K562 (cell line): ENCODE results near the gene CERS3. TPM values are rescaled to one million over a fixed set of nuclear protein-coding genes. Genes with fewer than 3 reads are reported as not detected.

Experiments used
- ATAC-seq: fragments of 200-7000 bp; cut with Tn5 transposase; 3 replicates; pipeline ENCODE4 v1.9.1; 2020; ENCODE audit warnings: moderate library complexity
- BruUV-seq: library from RNA; stranded (reverse); fragments of 400-500 nt; replicated peaks from 2 replicates; lab custom pipeline; 2021; lab: Mats Ljungman, UMichigan
- CTCF ChIA-PET: fragments of 300-600 bp; formaldehyde crosslinking; extraction: SDS; loops from one replicate; lab custom pipeline; 2021; ENCODE audit warnings: low intra/inter-chr PET ratio; lab: Yijun Ruan, JAX
- POLR2A ChIA-PET: fragments of 300-600, 350-650 bp; sonication (Branson Sonifier 250); formaldehyde crosslinking; extraction: SDS; loops from one replicate; lab custom pipeline; 2021; ENCODE audit warnings: antibody characterized with exemption, inconsistent platforms; lab: Yijun Ruan, JAX
- DNase-seq, 4 experiments: peaks; one replicate each; pipeline versions ENCODE4 v3.0.0 to v3.0.0-alpha.2; 2011 to 2018; ENCODE audit warnings: low spot score in 3 of 4, mixed read lengths in 3 of 4; ENCODE audit errors: extremely low read depth in 1 of 4
- FAIRE-seq: peaks from 2 replicates; lab custom pipeline; 2011; peaks lifted over from hg19 to GRCh38; lab: Jason Lieb, UNC
- H2AFZ ChIP-seq: 2 replicates; pipeline ENCODE4 v1.6.0; 2011; ENCODE audit warnings: low read depth, low read length, control low read depth, inconsistent platforms
- H3K27ac ChIP-seq: fragments of 200-600 bp; 3 replicates; pipeline ENCODE4 v1.8.0; 2011; ENCODE audit warnings: low read depth, mild to moderate bottlenecking, control low read depth, inconsistent platforms, low read length, moderate library complexity, mixed read lengths; ENCODE audit errors: extremely low read depth
- H3K27me3 ChIP-seq, 2 experiments: fragments of 300-600 bp in 1 of 2; 2 replicates in 1 of 2; 3 replicates in 1 of 2; pipeline versions ENCODE4 v1.6.0 to v1.8.0; 2011; ENCODE audit warnings: inconsistent platforms in 2 of 2, low read length in 2 of 2, mild to moderate bottlenecking in 1 of 2, mixed read lengths in 1 of 2, moderate library complexity in 1 of 2; ENCODE audit not compliant: control insufficient read depth in 2 of 2, insufficient read depth in 2 of 2
- H3K36me3 ChIP-seq: fragments of 300-600 bp; 3 replicates; pipeline ENCODE4 v1.8.0; 2011; ENCODE audit warnings: mild to moderate bottlenecking, low read length, inconsistent platforms; ENCODE audit not compliant: control insufficient read depth, insufficient read depth
- H3K4me1 ChIP-seq, 2 experiments: fragments of 200-600 bp in 1 of 2; replicated peaks in 1 of 2; 2 replicates in 1 of 2; 3 replicates in 1 of 2; pipeline versions ENCODE4 v1.5.1 to v1.8.0; 2011; ENCODE audit warnings: inconsistent platforms in 2 of 2, low read length in 2 of 2, mild to moderate bottlenecking in 1 of 2, mixed read lengths in 1 of 2, moderate library complexity in 1 of 2; ENCODE audit not compliant: control insufficient read depth in 2 of 2, insufficient read depth in 2 of 2
- H3K4me2 ChIP-seq: 2 replicates; pipeline ENCODE4 v1.6.1; 2011; ENCODE audit warnings: low read length, control low read depth, inconsistent platforms, mixed read lengths; ENCODE audit not compliant: insufficient read depth
- H3K4me3 ChIP-seq: fragments of 200-600 bp; sonication (generic), shearing (Covaris generic); 2 replicates; pipeline ENCODE4 v1.5.1; 2016; ENCODE audit warnings: control low read depth, inconsistent platforms
- H3K79me2 ChIP-seq: fragments of 200-600 bp; 3 replicates; pipeline ENCODE4 v1.8.0; 2011; ENCODE audit warnings: low read length, inconsistent platforms; ENCODE audit not compliant: control insufficient read depth, insufficient read depth
- H3K9ac ChIP-seq, 2 experiments: 2 replicates each; pipeline versions ENCODE4 v1.6.0 to v1.6.1; 2011; ENCODE audit warnings: low read depth in 2 of 2, low read length in 2 of 2, control low read depth in 1 of 2, inconsistent platforms in 1 of 2, mild to moderate bottlenecking in 1 of 2, mixed read lengths in 1 of 2; ENCODE audit not compliant: insufficient read depth in 1 of 2
- H3K9me1 ChIP-seq: one replicate; pipeline ENCODE4 v1.6.0; 2011; ENCODE audit warnings: inconsistent platforms, mild to moderate bottlenecking, low read length, moderate library complexity; ENCODE audit not compliant: control insufficient read depth, insufficient read depth
- H3K9me3 ChIP-seq: replicated peaks from 2 replicates; pipeline ENCODE4 v1.5.1; 2011; ENCODE audit warnings: low read depth, low read length, inconsistent platforms; ENCODE audit not compliant: control insufficient read depth, insufficient read depth
- H4K20me1 ChIP-seq: replicated peaks from 2 replicates; pipeline ENCODE4 v1.6.1; 2011; ENCODE audit warnings: low read length, inconsistent platforms, mixed read lengths; ENCODE audit not compliant: control insufficient read depth, insufficient read depth
- ASH1L ChIP-seq: fragments of 450-650 bp; IDR thresholded peaks from 2 replicates; pipeline ENCODE4 v1.6.1; 2018; ENCODE audit warnings: borderline replicate concordance, mild to moderate bottlenecking, low read depth; ENCODE audit not compliant: partially characterized antibody
- ATF3 ChIP-seq, 2 experiments: fragments of 450-650 bp in 1 of 2; sonication (generic) in 1 of 2; formaldehyde crosslinking in 1 of 2; IDR thresholded peaks in 1 of 2; conservative IDR thresholded peaks in 1 of 2; 2 replicates each; pipeline versions ENCODE4 v1.6.1 to v1.8.1; 2016 to 2023; ENCODE audit warnings: mild to moderate bottlenecking in 2 of 2, moderate library complexity in 2 of 2, inconsistent platforms in 1 of 2, missing genetic modification reagents in 1 of 2
- CEBPG ChIP-seq, 3 experiments: fragments of 200-800 bp in 1 of 3; sonication (Bioruptor generic) in 1 of 3; sonication (generic) in 1 of 3; formaldehyde crosslinking in 1 of 3; IDR thresholded peaks in 2 of 3; conservative IDR thresholded peaks in 1 of 3; 2 replicates each; pipeline versions ENCODE4 v1.6.1 to v1.8.0; 2016 to 2022; ENCODE audit warnings: missing compliant biosample characterization in 2 of 3, missing genetic modification characterization in 2 of 3, mild to moderate bottlenecking in 1 of 3, missing genetic modification reagents in 1 of 3
- CREB3 ChIP-seq: fragments of 450-650 bp; conservative IDR thresholded peaks from 2 replicates; pipeline ENCODE4 v1.6.1; 2016; ENCODE audit warnings: missing genetic modification characterization, low read depth, mild to moderate bottlenecking, missing compliant biosample characterization, moderate library complexity
- ELK3 ChIP-seq: fragments of 450-650 bp; formaldehyde crosslinking; IDR thresholded peaks from 2 replicates; pipeline ENCODE4 v1.4.0; 2020; ENCODE audit warnings: mild to moderate bottlenecking
- HIVEP1 ChIP-seq: fragments of 250-450 bp; sonication (Bioruptor Pico); IDR thresholded peaks from 2 replicates; pipeline ENCODE4 v1.4.0; 2020; ENCODE audit warnings: mild to moderate bottlenecking
- HMBOX1 ChIP-seq: sonication (generic); IDR thresholded peaks from 2 replicates; pipeline ENCODE4 v1.6.1; 2016
- JUND ChIP-seq, 2 experiments: IDR thresholded peaks; 2 replicates in 1 of 2; 3 replicates in 1 of 2; pipeline ENCODE4 v1.6.1; 2011; ENCODE audit warnings: borderline replicate concordance in 2 of 2, low read depth in 2 of 2, low read length in 2 of 2, improper control_type of control experiment in 1 of 2, missing biosample characterization in 1 of 2, missing genetic modification characterization in 1 of 2, missing genetic modification reagents in 1 of 2
- KAT2B ChIP-seq: IDR thresholded peaks from one replicate; pipeline ENCODE4 v1.6.1; 2012; ENCODE audit warnings: low read depth, mild to moderate bottlenecking, control low read depth, inconsistent platforms, low read length, moderate library complexity
- TAF15 ChIP-seq: fragments of 200-400 bp; formaldehyde crosslinking; IDR thresholded peaks from 2 replicates; pipeline ENCODE4 v1.6.1; 2017; ENCODE audit warnings: mild to moderate bottlenecking, low read depth, low read length, moderate library complexity
- ZNF217 ChIP-seq: sonication (generic); formaldehyde crosslinking; IDR thresholded peaks from 2 replicates; pipeline ENCODE4 v1.8.0; 2022; ENCODE audit warnings: mild to moderate bottlenecking, missing genetic modification reagents
- ZNF449 ChIP-seq: fragments of 250-450 bp; sonication (Bioruptor Pico); IDR thresholded peaks from 2 replicates; pipeline ENCODE4 v1.8.0; 2022; ENCODE audit warnings: moderate library complexity, mild to moderate bottlenecking, inconsistent platforms
- WGBS: fragments of 100-300 bp; shearing (Covaris generic); methylation state at CpG from one replicate; pipeline ENCODE4 v1.1.6; 2016; ENCODE audit warnings: low coverage, mixed read lengths; ENCODE audit not compliant: insufficient coverage; ENCODE audit errors: missing lambda C conversion rate; 5-methylcytosine and 5-hydroxymethylcytosine counted together
- in situ Hi-C: fragments of 300-500 bp; cut with MboI; formaldehyde crosslinking; loops from 4 replicates; pipeline ENCODE4 v1.15.0; 2018; ENCODE audit warnings: inconsistent platforms, mixed read lengths
- intact Hi-C: fragments of 100-400 bp; cut with micrococcal nuclease; formaldehyde crosslinking; loops from 2 replicates; pipeline ENCODE4 v1.14.2; 2022
- polyA plus RNA-seq, 8 experiments: library from polyadenylated mRNA; depleted of rRNA in 4 of 8; stranded (reverse) in 5 of 8; unstranded in 3 of 8; fragments of >200 nt; fragmentation: Nextera tagmentation in 2 of 8; fragmentation: Illumina TruSeq in 1 of 8; extraction: Ambion mirVana in 2 of 8; extraction: Trizol in 1 of 8; gene quantifications; 2 replicates each; pipeline versions ENCODE4 v1.2.1 to v1.2.3, GENCODE V29; 2011 to 2014; ENCODE audit warnings: inconsistent platforms in 1 of 8, missing spikeins in 1 of 8
- total RNA-seq, 7 experiments: library from RNA; depleted of rRNA in 6 of 7; stranded (reverse); fragments of >200 nt in 6 of 7; fragmentation: Illumina TruSeq in 2 of 7; extraction: Trizol in 2 of 7; gene quantifications; 2 replicates each; pipeline versions ENCODE4 v1.2.1 to v1.2.3, GENCODE V29; 2011 to 2021; ENCODE audit warnings: low replicate concordance in 1 of 7

CERS3 gene
- total and polyA plus RNA-seq, 9 of the 15 experiments (the other 6 are each of a cell fraction or from before 2014, with no cell fraction given), result not detected

- FAIRE-seq (no peak), ATAC-seq (no peak), DNase-seq (no peak)
- no peak overlapping the region for H3K9ac ChIP-seq
- ChIA-PET POLR2A (interaction anchor here (0.6 to 1.2 kb wide), 3 partner anchors 62 to 190 kb away, joined by 3 read pairs; no protein-coding TSS in a partner anchor), CTCF (no interaction called here)
- no peaks in the 10 kb centered on the region for H3K9me3 ChIP-seq
- BruUV-seq, result no TSS peak
- in situ Hi-C loops (no loop called here), intact Hi-C loops (loop anchor here (1.0 kb wide), 1 partner anchor 657 kb away; no protein-coding TSS in a partner anchor)
- H3K36me3 ChIP-seq, result no peaks in the 10 kb centered on the region
- H3K4me1 ChIP-seq, result peaks cover 0 to 12% of the 10 kb centered on the region in 2 experiments; a peak in 3 of 5 replicates
- H3K4me2 ChIP-seq, result no peak overlapping the region; the same call in 1 of the 2 replicates
- H3K27me3 ChIP-seq, result peaks cover 0 to 10% of the 10 kb centered on the region in 2 experiments; a peak in 2 of 5 replicates
- 30% methylated on average over 17 of the region's 19 CpGs for WGBS
- no peaks in the 10 kb centered on the region for H3K9me1 ChIP-seq
- no peak overlapping the region for H3K4me3 ChIP-seq
- H3K27ac ChIP-seq, result no peak overlapping the region
- H4K20me1 ChIP-seq, result no peaks in the 10 kb centered on the region
- peak overlapping the region; percentile 6 for H2AFZ ChIP-seq
- H3K79me2 ChIP-seq, result no peaks in the 10 kb centered on the region
- no peak for TF ChIP-seq CEBPG (CRISPR knock-in tag; IDR thresholded peaks at IDR 0.05)
- peak; percentile 86 to 89 for TF ChIP-seq CEBPG (tag; conservative IDR thresholded peaks at IDR 0.05 in 1 of 2, IDR thresholded peaks at IDR 0.05 in 1 of 2)
- TF ChIP-seq ZNF449 (CRISPR knock-in tag), result no peak
- TF ChIP-seq CREB3, result no peak
- no peak for TF ChIP-seq JUND (IDR thresholded peaks at IDR 0.05; ENCODE audit: borderline replicate concordance, low read depth, low read length)
- TF ChIP-seq JUND (tag; IDR thresholded peaks at IDR 0.05; ENCODE audit: borderline replicate concordance, low read depth, low read length), result peak; percentile 19; the same call in 1 of the 3 replicates
- TF ChIP-seq HIVEP1, result no peak
- TF ChIP-seq ATF3 (IDR thresholded peaks at IDR 0.05), result peak; percentile 68
- no peak for TF ChIP-seq ATF3 (CRISPR knock-in tag; conservative IDR thresholded peaks at IDR 0.05)
- TF ChIP-seq HMBOX1, result no peak
- TF ChIP-seq KAT2B, result no peak
- no peak for TF ChIP-seq ELK3
- no peak for TF ChIP-seq ZNF217 (CRISPR knock-in tag)
- TF ChIP-seq ASH1L, result no peak
- no peak for TF ChIP-seq TAF15
Measured at GRCh38 chr15:100350434-100351226, 178.1 kb downstream of the CERS3 start.
